A549 (cell line): Measurements from ENCODE around the gene CRIP2.

Experiments used
- CHD2 ChIP-seq: fragments of 150-350 bp; IDR thresholded peaks from 2 replicates; pipeline ENCODE4 v1.6.1; 2014; ENCODE audit warnings: low read length; ENCODE audit not compliant: partially characterized antibody
- EHF ChIP-seq: fragments of 250-450 bp; sonication (Bioruptor Pico); IDR thresholded peaks from 2 replicates; pipeline ENCODE4 v1.5.0; 2020; ENCODE audit warnings: mild to moderate bottlenecking
- KDM5A ChIP-seq: fragments of 200-600 bp; sonication (generic); IDR thresholded peaks from 2 replicates; pipeline ENCODE4 v1.6.1; 2016; ENCODE audit warnings: antibody characterized with exemption, mild to moderate bottlenecking
- MAFK ChIP-seq: fragments of 450-650 bp; IDR thresholded peaks from 2 replicates; pipeline ENCODE4 v1.6.1; 2014; ENCODE audit not compliant: partially characterized antibody
- PHF8 ChIP-seq: fragments of 200-600 bp; sonication (generic); IDR thresholded peaks from 2 replicates; pipeline ENCODE4 v1.6.1; 2016; ENCODE audit warnings: low read depth, mild to moderate bottlenecking, antibody characterized with exemption, moderate library complexity, borderline replicate concordance
- TF ChIP-seq, protein P1 (sequence below): fragments of >200 bp; sonication (Bioruptor Twin); formaldehyde crosslinking; IDR thresholded peaks from 3 replicates; pipeline ENCODE4 v1.5.1; 2016

DNA sequence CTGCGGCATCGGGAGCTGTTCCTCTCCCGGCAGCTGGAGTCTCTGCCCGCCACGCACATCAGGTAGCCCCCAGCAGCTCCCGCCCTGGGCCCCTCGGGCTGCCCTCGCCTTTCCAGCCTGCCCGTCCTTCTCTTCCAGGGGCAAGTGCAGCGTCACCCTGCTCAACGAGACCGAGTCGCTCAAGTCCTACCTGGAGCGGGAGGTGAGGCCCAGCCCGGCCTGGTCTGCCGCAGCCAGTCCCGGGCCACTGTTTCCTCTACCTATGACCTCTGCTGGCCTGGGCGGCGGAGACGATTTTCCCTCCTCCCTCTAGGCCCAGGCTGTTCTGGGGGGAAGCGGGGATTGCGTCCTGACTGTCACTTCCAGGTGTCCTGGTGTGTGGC, 24.5 kb upstream of the CRIP2 start:
- TF ChIP-seq KDM5A: no peak
- no peak for TF ChIP-seq MAFK
- TF ChIP-seq, protein P1, sequence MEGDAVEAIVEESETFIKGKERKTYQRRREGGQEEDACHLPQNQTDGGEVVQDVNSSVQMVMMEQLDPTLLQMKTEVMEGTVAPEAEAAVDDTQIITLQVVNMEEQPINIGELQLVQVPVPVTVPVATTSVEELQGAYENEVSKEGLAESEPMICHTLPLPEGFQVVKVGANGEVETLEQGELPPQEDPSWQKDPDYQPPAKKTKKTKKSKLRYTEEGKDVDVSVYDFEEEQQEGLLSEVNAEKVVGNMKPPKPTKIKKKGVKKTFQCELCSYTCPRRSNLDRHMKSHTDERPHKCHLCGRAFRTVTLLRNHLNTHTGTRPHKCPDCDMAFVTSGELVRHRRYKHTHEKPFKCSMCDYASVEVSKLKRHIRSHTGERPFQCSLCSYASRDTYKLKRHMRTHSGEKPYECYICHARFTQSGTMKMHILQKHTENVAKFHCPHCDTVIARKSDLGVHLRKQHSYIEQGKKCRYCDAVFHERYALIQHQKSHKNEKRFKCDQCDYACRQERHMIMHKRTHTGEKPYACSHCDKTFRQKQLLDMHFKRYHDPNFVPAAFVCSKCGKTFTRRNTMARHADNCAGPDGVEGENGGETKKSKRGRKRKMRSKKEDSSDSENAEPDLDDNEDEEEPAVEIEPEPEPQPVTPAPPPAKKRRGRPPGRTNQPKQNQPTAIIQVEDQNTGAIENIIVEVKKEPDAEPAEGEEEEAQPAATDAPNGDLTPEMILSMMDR: no peak
- no peak for TF ChIP-seq EHF (CRISPR knock-in tag)
- TF ChIP-seq CHD2: no peak
- TF ChIP-seq PHF8: no peak
